Gastroesophageal sphincter (tissue), 3 donors: ENCODE data around the gene FAM110C.

Experiments used
- EP300 ChIP-seq: sonication (generic); formaldehyde crosslinking; IDR thresholded peaks from one replicate; pipeline ENCODE4 v1.6.1; 2017; ENCODE audit warnings: antibody characterized with exemption, mild to moderate bottlenecking
- POLR2A ChIP-seq, 2 donors: fragments of 450-650 bp; IDR thresholded peaks; one replicate each; pipeline ENCODE4 v1.6.1; 2017; ENCODE audit warnings: antibody characterized with exemption in 2 of 2, mild to moderate bottlenecking in 2 of 2, moderate library complexity in 1 of 2
- TF ChIP-seq, protein P1 (sequence below), 4 experiments: fragments of 200-600 bp in 2 of 4; fragments of 450-650 bp in 2 of 4; sonication (generic) in 1 of 4; IDR thresholded peaks; one replicate each; pipeline ENCODE4 v1.5.1; 2017 to 2019; ENCODE audit warnings: antibody characterized with exemption in 4 of 4, mild to moderate bottlenecking in 2 of 4, moderate library complexity in 2 of 4

DNA sequence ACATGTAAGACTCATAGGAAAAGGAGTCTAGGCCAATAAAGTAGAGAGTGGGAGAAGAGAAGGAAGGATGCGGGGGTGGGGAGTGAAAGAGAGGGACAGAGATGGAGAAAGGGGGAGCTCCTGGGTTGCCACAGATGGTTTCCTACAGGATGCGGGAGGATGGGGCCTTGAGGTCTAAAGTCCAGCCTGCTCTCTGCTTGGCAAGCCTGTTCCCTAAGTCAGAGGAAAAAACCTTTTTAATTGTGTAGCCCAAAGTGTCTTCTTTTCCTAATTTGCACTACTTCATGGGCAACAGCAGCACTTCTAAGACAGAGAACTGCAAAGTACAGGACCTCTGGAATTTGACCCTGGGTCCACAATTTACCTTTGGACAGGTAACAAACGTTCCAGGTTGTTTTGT lies 1.4 kb upstream of the FAM110C start:
- TF ChIP-seq POLR2A (IDR thresholded peaks at IDR 0.05), result no peak
- TF ChIP-seq, protein P1, sequence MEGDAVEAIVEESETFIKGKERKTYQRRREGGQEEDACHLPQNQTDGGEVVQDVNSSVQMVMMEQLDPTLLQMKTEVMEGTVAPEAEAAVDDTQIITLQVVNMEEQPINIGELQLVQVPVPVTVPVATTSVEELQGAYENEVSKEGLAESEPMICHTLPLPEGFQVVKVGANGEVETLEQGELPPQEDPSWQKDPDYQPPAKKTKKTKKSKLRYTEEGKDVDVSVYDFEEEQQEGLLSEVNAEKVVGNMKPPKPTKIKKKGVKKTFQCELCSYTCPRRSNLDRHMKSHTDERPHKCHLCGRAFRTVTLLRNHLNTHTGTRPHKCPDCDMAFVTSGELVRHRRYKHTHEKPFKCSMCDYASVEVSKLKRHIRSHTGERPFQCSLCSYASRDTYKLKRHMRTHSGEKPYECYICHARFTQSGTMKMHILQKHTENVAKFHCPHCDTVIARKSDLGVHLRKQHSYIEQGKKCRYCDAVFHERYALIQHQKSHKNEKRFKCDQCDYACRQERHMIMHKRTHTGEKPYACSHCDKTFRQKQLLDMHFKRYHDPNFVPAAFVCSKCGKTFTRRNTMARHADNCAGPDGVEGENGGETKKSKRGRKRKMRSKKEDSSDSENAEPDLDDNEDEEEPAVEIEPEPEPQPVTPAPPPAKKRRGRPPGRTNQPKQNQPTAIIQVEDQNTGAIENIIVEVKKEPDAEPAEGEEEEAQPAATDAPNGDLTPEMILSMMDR (IDR thresholded peaks at IDR 0.05), result no peak
- no peak for TF ChIP-seq EP300
